Esophagus squamous epithelium (tissue), 5 donors: ENCODE measurements around the gene PRR18. TPM values are rescaled to one million over a fixed set of nuclear protein-coding genes. Genes with fewer than 3 reads are reported as not detected.

Experiments
- DNase-seq: peaks from one replicate; lab custom pipeline; 2025; lab: John Stamatoyannopoulos, UW
- H3K27ac ChIP-seq, 4 donors: fragments of 200-600 bp; sonication (generic); one replicate each; pipeline ENCODE4 v1.5.1; 2016 to 2019; ENCODE audit warnings: mild to moderate bottlenecking in 1 of 4
- H3K27me3 ChIP-seq, 4 donors: fragments of 200-600 bp; sonication (generic); 1 replicate in 3 of 4; 2 replicates in 1 of 4; pipeline versions ENCODE4 v1.5.1 to v1.6.0; 2017 to 2021; ENCODE audit warnings: antibody characterized with exemption in 1 of 4
- H3K36me3 ChIP-seq, 3 donors: fragments of 200-600 bp; sonication (generic); one replicate each; pipeline ENCODE4 v1.5.1; 2016 to 2019
- H3K4me1 ChIP-seq, 3 donors: fragments of 200-600 bp; sonication (generic); one replicate each; pipeline ENCODE4 v1.5.1; 2017 to 2019
- H3K4me3 ChIP-seq, 4 donors: fragments of 200-600 bp; sonication (generic); 1 replicate in 3 of 4; 2 replicates in 1 of 4; pipeline ENCODE4 v1.5.1; 2016 to 2019; ENCODE audit warnings: mild to moderate bottlenecking in 2 of 4, moderate library complexity in 1 of 4
- H3K9me3 ChIP-seq, 3 donors: fragments of 200-600 bp; sonication (generic); one replicate each; pipeline ENCODE4 v1.5.1; 2016 to 2019
- CTCF ChIP-seq, 6 experiments: fragments of 450-650 bp in 4 of 6; fragments of 200-600 bp in 2 of 6; sonication (generic) in 2 of 6; IDR thresholded peaks; one replicate each; pipeline ENCODE4 v1.5.1; 2016 to 2019; ENCODE audit warnings: antibody characterized with exemption in 6 of 6, mild to moderate bottlenecking in 4 of 6, moderate library complexity in 4 of 6
- POLR2A ChIP-seq, 4 donors: fragments of 450-650 bp; IDR thresholded peaks; one replicate each; pipeline ENCODE4 v1.6.1; 2017; ENCODE audit warnings: antibody characterized with exemption in 4 of 4, mild to moderate bottlenecking in 4 of 4, moderate library complexity in 3 of 4
- WGBS, 2 donors: methylation state at CpG; one replicate each; pipeline ENCODE4 v1.1.5; 2018; 5-methylcytosine and 5-hydroxymethylcytosine counted together
- intact Hi-C: fragments of 100-400 bp; cut with DNase I; formaldehyde crosslinking; loops from one replicate; pipeline ENCODE4 v1.15.0; 2022
- total RNA-seq, 4 donors: library from RNA; depleted of rRNA; stranded (reverse); fragments of >200 nt; gene quantifications; one replicate each; pipeline ENCODE4 v1.1.0, GENCODE V29; 2016
- donor health status: DM: yes; HTN: yes; CAD: no.

Gene PRR18
- total RNA-seq, 4 donors from 2014 or later = not detected

GRCh38 chr6:166305562-166306117, 2.6 kb downstream of the PRR18 start:
- no peak overlapping the region for H3K27ac ChIP-seq
- no peaks in the 10 kb centered on the region for H3K36me3 ChIP-seq
- no peaks in the 10 kb centered on the region for H3K9me3 ChIP-seq
- WGBS, 2 donors = 57 to 69% methylated on average over 10 of the region's 10 CpGs
- no peak for TF ChIP-seq POLR2A (IDR thresholded peaks at IDR 0.05)
- TF ChIP-seq CTCF (IDR thresholded peaks at IDR 0.05) = no peak
- peaks cover 8 to 22% (median 14%) of the 10 kb centered on the region in 3 donors for H3K4me1 ChIP-seq
- peaks cover 0 to 88% (median 17%) of the 10 kb centered on the region in 4 donors for H3K27me3 ChIP-seq
- no peak overlapping the region for H3K4me3 ChIP-seq
- DNase-seq = no peak
- intact Hi-C loops = no loop called here

DNA sequence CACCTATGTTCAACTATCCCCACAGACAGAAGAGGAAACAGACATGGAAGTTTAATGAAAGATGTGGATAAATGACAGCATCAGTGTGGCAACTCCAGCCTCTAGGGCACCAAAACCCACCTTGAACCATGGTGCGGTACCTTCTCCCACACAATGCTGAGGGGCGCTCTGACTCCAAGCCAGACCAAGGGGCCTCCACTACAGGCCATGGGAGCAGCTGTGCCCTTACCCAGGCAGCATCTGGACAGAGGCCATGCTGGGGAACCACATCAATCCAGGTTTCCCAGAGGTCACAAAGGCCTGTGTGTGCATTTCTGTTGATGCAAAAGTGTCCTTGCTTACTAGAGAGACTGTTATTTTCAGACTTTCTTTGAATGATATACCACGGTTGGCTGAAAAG, 4.1 kb downstream of the PRR18 start:
- H3K9me3 ChIP-seq = no peaks in the 10 kb centered on the region
- DNase-seq = no peak
- H3K27me3 ChIP-seq = peaks cover 0 to 82% (median 15%) of the 10 kb centered on the region in 4 donors
- intact Hi-C loops = no loop called here
- TF ChIP-seq POLR2A (IDR thresholded peaks at IDR 0.05) (no peak), CTCF (IDR thresholded peaks at IDR 0.05) (no peak)
- H3K36me3 ChIP-seq = no peaks in the 10 kb centered on the region
- peaks cover 8 to 22% (median 14%) of the 10 kb centered on the region in 3 donors for H3K4me1 ChIP-seq
- WGBS, 2 donors = 81 to 86% methylated on average over 3 of the region's 3 CpGs
- H3K27ac ChIP-seq = no peak overlapping the region
- no peak overlapping the region for H3K4me3 ChIP-seq

- intact Hi-C loops = no loop called here
- no peak for DNase-seq
- Histone ChIP-seq H3K36me3 (no peaks in the 10 kb centered on the region), H3K27ac (no peak overlapping the region), H3K4me1 (peaks cover 0 to 4% (median under 1%) of the 10 kb centered on the region in 3 donors), H3K4me3 (no peak overlapping the region), H3K27me3 (peaks cover 0 to 79% (median 8%) of the 10 kb centered on the region in 4 donors), H3K9me3 (no peaks in the 10 kb centered on the region)
- 81 to 84% methylated on average over 17 of the region's 17 CpGs for WGBS, 2 donors
- TF ChIP-seq CTCF (IDR thresholded peaks at IDR 0.05) = no peak
- TF ChIP-seq POLR2A (IDR thresholded peaks at IDR 0.05) = no peak
Measured at GRCh38 chr6:166301611-166302529, 6.3 kb downstream of the PRR18 start.

DNA sequence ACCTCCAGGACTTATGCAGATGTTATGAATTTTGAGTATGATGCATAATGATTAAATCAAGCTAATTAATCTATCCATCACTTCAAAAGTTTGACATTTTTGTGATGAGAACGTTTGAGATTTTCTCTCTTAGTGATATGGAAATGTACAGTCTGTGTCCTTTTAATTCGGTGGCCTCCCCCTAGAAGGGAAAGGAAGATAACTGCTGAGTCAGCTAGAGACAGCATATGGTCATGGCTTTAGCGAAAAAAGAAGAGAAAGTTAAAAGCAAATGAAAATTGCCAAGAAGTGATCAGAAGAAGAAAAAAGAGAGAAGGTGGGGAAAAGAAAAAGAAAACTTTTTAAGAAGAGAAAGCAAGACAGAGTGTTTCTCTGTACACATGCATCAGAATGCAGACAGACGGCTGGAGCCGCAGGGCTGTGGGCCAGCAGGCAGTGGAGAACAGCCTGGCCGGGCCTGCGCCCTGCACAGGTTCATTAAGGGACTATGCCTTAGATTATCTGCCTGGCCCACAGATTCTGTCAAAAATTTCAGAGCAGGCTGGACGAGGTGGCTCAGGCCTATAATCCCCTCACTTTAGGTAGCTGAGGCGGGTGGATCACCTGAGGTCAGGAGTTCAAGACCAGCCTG, 7.7 kb downstream of the PRR18 start:
- 68 to 77% methylated on average over 8 to 9 of the region's 9 CpGs for WGBS, 2 donors
- no peak for TF ChIP-seq CTCF (IDR thresholded peaks at IDR 0.05)
- no peak for TF ChIP-seq POLR2A (IDR thresholded peaks at IDR 0.05)
- Histone ChIP-seq H3K9me3 (no peaks in the 10 kb centered on the region), H3K36me3 (no peaks in the 10 kb centered on the region), H3K27me3 (peaks cover 0 to 76% (median 3%) of the 10 kb centered on the region in 4 donors), H3K27ac (no peak overlapping the region), H3K4me1 (no peaks in the 10 kb centered on the region), H3K4me3 (no peak overlapping the region)
- intact Hi-C loops = no loop called here
- DNase-seq = no peak
